ENCODE results near the gene MOB3B. TPM values are rescaled to one million over a fixed set of nuclear protein-coding genes. Genes with fewer than 3 reads are reported as not detected.

The MOB3B gene
- polyA plus RNA-seq, 1 of the 3 experiments (the other 2 are of a cell fraction): 0.90 TPM

DNA sequence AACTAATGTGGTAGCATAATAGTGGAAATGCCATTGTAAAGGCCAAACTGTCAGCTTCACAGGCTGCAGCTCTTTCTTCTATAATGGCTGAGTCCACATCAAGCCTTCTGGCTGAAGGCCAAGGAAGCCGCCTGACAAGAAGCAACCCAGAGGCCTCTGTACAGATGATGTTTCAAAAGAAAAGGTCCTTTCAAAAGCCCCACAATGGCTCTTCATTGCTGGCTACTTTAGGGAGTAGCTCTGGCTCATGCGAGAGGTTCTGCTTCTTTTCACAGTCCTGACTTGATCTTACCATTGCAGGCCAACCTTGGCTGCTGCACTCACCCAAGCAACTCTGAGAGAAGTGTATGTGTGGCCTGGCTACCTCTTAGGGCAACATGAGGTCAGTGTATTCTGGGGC is 178.2 kb downstream of the MOB3B start:
- H3K79me2 ChIP-seq (ENCODE audit: insufficient read depth): no peaks in the 10 kb centered on the region
- H3F3A ChIP-seq (replicated peaks; ENCODE audit: insufficient read depth): no peaks in the 10 kb centered on the region
- H3K4me3 ChIP-seq (ENCODE audit: low read depth in 2 of 2, low read length in 1 of 2): no peak overlapping the region
- peak overlapping the region in 1 of 2 experiments; percentile 11; a peak in 1 of 4 replicates for H3K27ac ChIP-seq (ENCODE audit: low read depth in 2 of 2, low read length in 1 of 2)
- DNase-seq: no peak
- H3K9me3 ChIP-seq: no peaks in the 10 kb centered on the region
- H3K36me3 ChIP-seq (replicated peaks in 1 of 2; ENCODE audit: control insufficient read depth in 1 of 2, insufficient read depth in 2 of 2, low read length in 1 of 2): no peaks in the 10 kb centered on the region
- ChIA-PET CTCF (interaction anchor here (0.9 to 1.0 kb wide), 2 partner anchors 18 to 178 kb away, joined by 3 read pairs; partner anchors contain the start of gene MOB3B), POLR2A (no interaction called here)
- TF ChIP-seq, protein P1, sequence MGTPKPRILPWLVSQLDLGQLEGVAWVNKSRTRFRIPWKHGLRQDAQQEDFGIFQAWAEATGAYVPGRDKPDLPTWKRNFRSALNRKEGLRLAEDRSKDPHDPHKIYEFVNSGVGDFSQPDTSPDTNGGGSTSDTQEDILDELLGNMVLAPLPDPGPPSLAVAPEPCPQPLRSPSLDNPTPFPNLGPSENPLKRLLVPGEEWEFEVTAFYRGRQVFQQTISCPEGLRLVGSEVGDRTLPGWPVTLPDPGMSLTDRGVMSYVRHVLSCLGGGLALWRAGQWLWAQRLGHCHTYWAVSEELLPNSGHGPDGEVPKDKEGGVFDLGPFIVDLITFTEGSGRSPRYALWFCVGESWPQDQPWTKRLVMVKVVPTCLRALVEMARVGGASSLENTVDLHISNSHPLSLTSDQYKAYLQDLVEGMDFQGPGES (IDR thresholded peaks at IDR 0.05; ENCODE audit: low read depth, low read length): no peak
- 0 out of 2 replicates have a peak, but pooled peaks have one; percentile 12 for TF ChIP-seq NFIC (IDR thresholded peaks at IDR 0.05; ENCODE audit: borderline replicate concordance)
- H2AFZ ChIP-seq (ENCODE audit: low read depth): no peak overlapping the region
- no peak overlapping the region for H3K4me2 ChIP-seq
- no peaks in the 10 kb centered on the region for H4K20me1 ChIP-seq (ENCODE audit: insufficient read depth)
- peaks cover 5 to 49% of the 10 kb centered on the region in 2 experiments; a peak in 2 of 4 replicates for H3K4me1 ChIP-seq (ENCODE audit: control insufficient read depth in 1 of 2, insufficient read depth in 2 of 2, low read depth in 1 of 2, low read length in 1 of 2)
- 80% methylated on average over 2 of the region's 2 CpGs for WGBS (ENCODE audit: low lambda C conversion rate)
- H3K9ac ChIP-seq: no peak overlapping the region
- H3K27me3 ChIP-seq (ENCODE audit: insufficient read depth): no peaks in the 10 kb centered on the region
- H3K9me2 ChIP-seq: no peaks in the 10 kb centered on the region

DNA sequence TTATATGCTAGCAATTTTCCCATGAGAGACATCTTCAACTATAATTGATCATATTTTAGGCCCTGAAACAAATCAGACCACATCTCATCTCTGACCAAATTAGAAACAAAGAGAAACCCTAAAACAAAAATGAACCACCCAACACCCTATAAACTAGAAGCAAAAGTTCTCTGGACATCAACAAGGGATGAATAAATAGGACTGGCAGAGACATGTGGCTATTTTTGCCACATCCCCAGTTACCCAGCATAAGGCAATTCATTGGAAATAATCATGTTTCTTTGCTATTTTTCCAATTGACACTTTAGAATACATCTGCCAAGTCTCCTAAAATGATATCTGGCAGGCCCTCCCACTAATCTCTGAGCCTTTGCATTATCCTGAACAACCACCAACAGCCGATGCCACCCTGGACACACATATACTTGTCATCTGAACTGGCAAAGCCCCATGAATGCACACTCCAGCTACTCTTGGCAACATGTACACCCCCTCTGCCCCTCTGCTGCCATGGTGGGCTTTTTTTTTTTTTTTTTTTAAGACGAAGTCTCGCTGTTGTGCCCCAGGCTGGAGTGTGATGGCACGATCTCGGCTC is 179.1 kb downstream of the MOB3B start:
- no peaks in the 10 kb centered on the region for H3K27me3 ChIP-seq (ENCODE audit: insufficient read depth)
- H3K27ac ChIP-seq (ENCODE audit: low read depth in 2 of 2, low read length in 1 of 2): peak overlapping the region in 1 of 2 experiments; percentile 48; a peak in 1 of 4 replicates
- no peaks in the 10 kb centered on the region for H3K79me2 ChIP-seq (ENCODE audit: insufficient read depth)
- WGBS (ENCODE audit: low lambda C conversion rate): 90% methylated on average over 5 of the region's 5 CpGs
- H3K4me1 ChIP-seq (ENCODE audit: control insufficient read depth in 1 of 2, insufficient read depth in 2 of 2, low read depth in 1 of 2, low read length in 1 of 2): peaks cover 5 to 47% of the 10 kb centered on the region in 2 experiments; a peak in 2 of 4 replicates
- no peak overlapping the region for H3K4me2 ChIP-seq
- H2AFZ ChIP-seq (ENCODE audit: low read depth): no peak overlapping the region
- H3K4me3 ChIP-seq (ENCODE audit: low read depth in 2 of 2, low read length in 1 of 2): no peak overlapping the region
- no peak for DNase-seq
- CTCF ChIA-PET: interaction anchor here (0.9 kb wide), 1 partner anchor 17 kb away, joined by 3 read pairs; no protein-coding TSS in a partner anchor
- no peak for TF ChIP-seq GATA2 (CRISPR knock-in tag; IDR thresholded peaks at IDR 0.05)
- TF ChIP-seq, protein P2, sequence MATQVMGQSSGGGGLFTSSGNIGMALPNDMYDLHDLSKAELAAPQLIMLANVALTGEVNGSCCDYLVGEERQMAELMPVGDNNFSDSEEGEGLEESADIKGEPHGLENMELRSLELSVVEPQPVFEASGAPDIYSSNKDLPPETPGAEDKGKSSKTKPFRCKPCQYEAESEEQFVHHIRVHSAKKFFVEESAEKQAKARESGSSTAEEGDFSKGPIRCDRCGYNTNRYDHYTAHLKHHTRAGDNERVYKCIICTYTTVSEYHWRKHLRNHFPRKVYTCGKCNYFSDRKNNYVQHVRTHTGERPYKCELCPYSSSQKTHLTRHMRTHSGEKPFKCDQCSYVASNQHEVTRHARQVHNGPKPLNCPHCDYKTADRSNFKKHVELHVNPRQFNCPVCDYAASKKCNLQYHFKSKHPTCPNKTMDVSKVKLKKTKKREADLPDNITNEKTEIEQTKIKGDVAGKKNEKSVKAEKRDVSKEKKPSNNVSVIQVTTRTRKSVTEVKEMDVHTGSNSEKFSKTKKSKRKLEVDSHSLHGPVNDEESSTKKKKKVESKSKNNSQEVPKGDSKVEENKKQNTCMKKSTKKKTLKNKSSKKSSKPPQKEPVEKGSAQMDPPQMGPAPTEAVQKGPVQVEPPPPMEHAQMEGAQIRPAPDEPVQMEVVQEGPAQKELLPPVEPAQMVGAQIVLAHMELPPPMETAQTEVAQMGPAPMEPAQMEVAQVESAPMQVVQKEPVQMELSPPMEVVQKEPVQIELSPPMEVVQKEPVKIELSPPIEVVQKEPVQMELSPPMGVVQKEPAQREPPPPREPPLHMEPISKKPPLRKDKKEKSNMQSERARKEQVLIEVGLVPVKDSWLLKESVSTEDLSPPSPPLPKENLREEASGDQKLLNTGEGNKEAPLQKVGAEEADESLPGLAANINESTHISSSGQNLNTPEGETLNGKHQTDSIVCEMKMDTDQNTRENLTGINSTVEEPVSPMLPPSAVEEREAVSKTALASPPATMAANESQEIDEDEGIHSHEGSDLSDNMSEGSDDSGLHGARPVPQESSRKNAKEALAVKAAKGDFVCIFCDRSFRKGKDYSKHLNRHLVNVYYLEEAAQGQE (IDR thresholded peaks at IDR 0.05; ENCODE audit: low read depth, low read length): no peak
- TF ChIP-seq RCOR1 (IDR thresholded peaks at IDR 0.05; ENCODE audit: low read length): no peak
- TF ChIP-seq, protein P3, sequence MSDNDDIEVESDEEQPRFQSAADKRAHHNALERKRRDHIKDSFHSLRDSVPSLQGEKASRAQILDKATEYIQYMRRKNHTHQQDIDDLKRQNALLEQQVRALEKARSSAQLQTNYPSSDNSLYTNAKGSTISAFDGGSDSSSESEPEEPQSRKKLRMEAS (IDR thresholded peaks at IDR 0.05; ENCODE audit: low read depth): no peak
- TF ChIP-seq SMC3 (IDR thresholded peaks at IDR 0.05; ENCODE audit: low read depth, low read length): no peak
- TF ChIP-seq, protein P4, sequence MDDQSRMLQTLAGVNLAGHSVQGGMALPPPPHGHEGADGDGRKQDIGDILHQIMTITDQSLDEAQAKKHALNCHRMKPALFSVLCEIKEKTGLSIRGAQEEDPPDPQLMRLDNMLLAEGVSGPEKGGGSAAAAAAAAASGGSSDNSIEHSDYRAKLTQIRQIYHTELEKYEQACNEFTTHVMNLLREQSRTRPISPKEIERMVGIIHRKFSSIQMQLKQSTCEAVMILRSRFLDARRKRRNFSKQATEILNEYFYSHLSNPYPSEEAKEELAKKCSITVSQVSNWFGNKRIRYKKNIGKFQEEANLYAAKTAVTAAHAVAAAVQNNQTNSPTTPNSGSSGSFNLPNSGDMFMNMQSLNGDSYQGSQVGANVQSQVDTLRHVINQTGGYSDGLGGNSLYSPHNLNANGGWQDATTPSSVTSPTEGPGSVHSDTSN (IDR thresholded peaks at IDR 0.05): no peak
- TF ChIP-seq NRF1 (IDR thresholded peaks at IDR 0.05; ENCODE audit: low read depth, low read length): no peak
- TF ChIP-seq YY1 (IDR thresholded peaks at IDR 0.05; ENCODE audit: low read depth): no peak
- no peak for TF ChIP-seq FOSL2 (IDR thresholded peaks at IDR 0.05; ENCODE audit: borderline replicate concordance, low read depth)
- no peak for TF ChIP-seq RAD21 (IDR thresholded peaks at IDR 0.05; ENCODE audit: low read length)
- no peak for TF ChIP-seq JUND (IDR thresholded peaks at IDR 0.05)
- no peaks in the 10 kb centered on the region for H3F3A ChIP-seq (replicated peaks; ENCODE audit: insufficient read depth)
- H4K20me1 ChIP-seq (ENCODE audit: insufficient read depth): no peaks in the 10 kb centered on the region
- POLR2A ChIA-PET: no interaction called here
- H3K9me3 ChIP-seq: no peaks in the 10 kb centered on the region
- no peaks in the 10 kb centered on the region for H3K9me2 ChIP-seq
- H3K36me3 ChIP-seq (replicated peaks in 1 of 2; ENCODE audit: control insufficient read depth in 1 of 2, insufficient read depth in 2 of 2, low read length in 1 of 2): no peaks in the 10 kb centered on the region
- H3K9ac ChIP-seq: no peak overlapping the region
